NCI-H526 treated with DMSO at 0.1 percent for 48 hours (cell line): ENCODE measurements around the gene NEK1.

Experiments used
- DNase-seq: peaks from one replicate; lab custom pipeline; 2025; lab: John Stamatoyannopoulos, UW

Gene NEK1

GRCh38 chr4:169366821-169367220 is 245.6 kb downstream of the NEK1 start:
- DNase-seq: no peak

GRCh38 chr4:169362607-169363006 is 249.8 kb downstream of the NEK1 start:
- DNase-seq: no peak

- no peak for DNase-seq
Measured at GRCh38 chr4:169361756-169362155, 250.6 kb downstream of the NEK1 start.

GRCh38 chr4:169359961-169360360 is 252.4 kb downstream of the NEK1 start:
- no peak for DNase-seq

GRCh38 chr4:169352360-169352759 is 260.0 kb downstream of the NEK1 start:
- DNase-seq: no peak

- DNase-seq: no peak
Measured at GRCh38 chr4:169351872-169352271, 260.5 kb downstream of the NEK1 start.

- DNase-seq: no peak
Measured at GRCh38 chr4:169348541-169348940, 263.8 kb downstream of the NEK1 start.

- DNase-seq: no peak
Measured at GRCh38 chr4:169346840-169347239, 265.5 kb downstream of the NEK1 start.

- DNase-seq: no peak
Measured at GRCh38 chr4:169345316-169345721, 267.1 kb downstream of the NEK1 start.
